COLO668 (cell line): ENCODE data around the gene WDR90.

Experiments used
- DNase-seq: peaks from one replicate; lab custom pipeline; 2025; ENCODE audit not compliant: unreplicated experiment; lab: John Stamatoyannopoulos, UW

The WDR90 gene

DNA sequence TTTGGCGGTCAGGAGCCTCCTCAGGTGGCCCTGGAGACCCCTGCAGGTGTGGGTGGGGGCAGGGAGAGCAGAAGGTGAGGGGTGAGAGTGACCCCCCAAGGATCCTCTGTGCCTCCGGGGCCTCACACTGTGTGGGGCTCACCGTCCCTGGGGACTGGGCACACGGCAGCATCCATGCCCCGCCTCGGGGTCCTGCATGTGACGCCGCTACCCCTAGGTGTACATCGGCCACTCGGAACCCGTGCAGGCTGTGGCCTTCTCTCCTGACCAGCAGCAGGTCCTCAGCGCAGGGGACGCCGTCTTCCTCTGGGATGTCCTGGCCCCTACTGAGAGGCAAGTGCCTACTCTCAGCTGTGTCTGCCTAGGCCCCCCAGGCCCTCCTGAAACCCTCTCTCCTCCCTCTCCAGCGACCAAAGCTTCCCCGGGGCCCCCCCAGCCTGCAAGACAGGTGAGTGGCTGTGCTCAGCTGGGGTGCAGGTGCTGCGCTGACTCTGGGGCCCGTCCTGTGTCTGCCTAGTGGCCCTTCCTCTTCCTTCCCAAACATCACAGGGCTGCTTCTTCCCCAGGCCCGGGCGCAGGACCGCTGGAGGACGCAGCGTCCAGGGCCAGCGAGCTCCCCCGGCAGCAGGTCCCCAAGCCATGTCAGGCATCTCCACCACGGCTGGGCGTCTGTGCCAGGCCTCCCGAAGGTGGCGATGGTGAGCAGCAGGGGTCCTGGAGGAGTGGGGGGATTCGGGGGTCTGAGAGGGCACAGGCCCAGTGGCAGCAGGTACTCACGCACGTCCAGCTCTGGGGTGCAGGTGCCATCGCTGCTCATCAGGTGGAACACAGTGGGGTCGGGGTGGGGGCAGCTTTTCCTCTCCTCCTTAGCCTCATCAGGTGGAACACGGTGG, 9.8 kb downstream of the WDR90 start:
- DNase-seq, result no peak

DNA sequence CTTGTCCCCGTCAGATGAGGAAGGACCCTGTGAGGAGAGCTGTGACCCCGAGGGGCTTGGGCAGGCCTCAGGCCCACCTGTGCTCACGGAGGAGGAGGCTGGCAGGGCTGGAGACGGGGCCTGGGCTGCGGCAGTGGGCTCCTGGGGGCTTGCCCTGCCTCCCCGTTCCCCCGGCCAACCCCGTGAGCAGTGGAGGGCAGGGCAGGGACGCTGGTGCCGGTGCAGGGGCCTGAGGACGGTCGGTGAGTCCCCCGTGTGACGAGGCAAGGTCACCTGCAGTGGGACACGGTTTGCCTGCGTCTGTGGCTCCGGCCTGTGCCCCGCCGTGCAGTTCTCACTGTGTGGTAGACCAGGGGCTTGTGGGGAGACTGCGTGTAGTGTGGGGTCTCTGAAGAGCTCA, 10.5 kb downstream of the WDR90 start:
- no peak for DNase-seq

GRCh38 chr16:660132-660458, 10.9 kb downstream of the WDR90 start:
- no peak for DNase-seq

GRCh38 chr16:660459-661183, 11.5 kb downstream of the WDR90 start:
- peak; percentile 79 for DNase-seq

DNA sequence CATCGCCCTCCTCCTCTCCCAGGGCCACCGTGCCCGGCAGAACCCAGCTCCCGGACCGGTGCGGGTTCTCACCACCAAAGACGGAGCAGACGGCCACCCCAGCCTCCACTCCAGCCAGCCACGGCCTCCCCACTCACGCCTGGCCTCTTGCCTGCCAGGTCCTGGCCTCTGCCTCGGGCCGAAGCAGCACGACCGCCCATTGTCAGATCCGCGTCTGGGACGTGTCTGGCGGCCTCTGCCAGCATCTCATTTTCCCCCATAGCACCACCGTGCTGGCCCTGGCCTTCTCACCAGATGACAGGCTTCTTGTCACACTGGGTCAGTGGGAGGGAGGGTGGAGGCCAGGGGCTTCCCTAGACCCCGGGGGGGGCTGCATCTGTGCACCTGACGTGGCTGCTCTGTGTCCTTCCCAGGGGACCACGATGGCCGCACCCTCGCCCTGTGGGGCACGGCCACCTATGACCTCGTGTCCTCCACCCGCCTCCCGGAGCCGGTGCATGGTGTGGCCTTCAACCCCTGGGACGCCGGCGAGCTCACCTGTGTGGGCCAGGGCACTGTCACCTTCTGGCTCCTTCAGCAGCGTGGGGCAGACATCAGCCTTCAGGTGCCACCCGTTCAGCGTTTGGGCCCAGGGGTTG, 12.1 kb downstream of the WDR90 start:
- no peak for DNase-seq

GRCh38 chr16:662095-662494, 12.9 kb downstream of the WDR90 start:
- DNase-seq, result no peak

- no peak for DNase-seq
These were observed 13.4 kb downstream of the WDR90 start for GRCh38 chr16:662597-662996.

DNA sequence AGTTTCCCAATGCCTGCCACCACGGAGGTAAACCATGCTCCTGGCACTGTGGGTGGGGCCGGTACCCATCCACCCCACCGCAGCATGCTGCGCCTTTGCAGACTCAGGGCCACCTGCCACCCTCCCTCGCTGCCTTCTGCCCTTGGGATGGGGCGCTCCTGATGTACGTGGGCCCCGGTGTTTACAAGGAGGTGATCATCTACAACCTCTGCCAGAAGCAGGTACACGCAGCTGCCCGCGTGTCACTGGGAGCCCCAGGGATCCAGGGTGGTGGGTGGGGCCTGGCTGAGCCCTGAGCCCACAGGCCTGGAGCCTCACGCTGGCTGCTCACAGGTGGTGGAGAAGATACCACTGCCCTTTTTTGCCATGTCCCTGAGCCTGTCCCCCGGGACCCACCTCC, 17.4 kb downstream of the WDR90 start:
- DNase-seq, result peak; percentile 39

GRCh38 chr16:667113-667779, 18.1 kb downstream of the WDR90 start:
- DNase-seq, result peak; percentile 30

DNA sequence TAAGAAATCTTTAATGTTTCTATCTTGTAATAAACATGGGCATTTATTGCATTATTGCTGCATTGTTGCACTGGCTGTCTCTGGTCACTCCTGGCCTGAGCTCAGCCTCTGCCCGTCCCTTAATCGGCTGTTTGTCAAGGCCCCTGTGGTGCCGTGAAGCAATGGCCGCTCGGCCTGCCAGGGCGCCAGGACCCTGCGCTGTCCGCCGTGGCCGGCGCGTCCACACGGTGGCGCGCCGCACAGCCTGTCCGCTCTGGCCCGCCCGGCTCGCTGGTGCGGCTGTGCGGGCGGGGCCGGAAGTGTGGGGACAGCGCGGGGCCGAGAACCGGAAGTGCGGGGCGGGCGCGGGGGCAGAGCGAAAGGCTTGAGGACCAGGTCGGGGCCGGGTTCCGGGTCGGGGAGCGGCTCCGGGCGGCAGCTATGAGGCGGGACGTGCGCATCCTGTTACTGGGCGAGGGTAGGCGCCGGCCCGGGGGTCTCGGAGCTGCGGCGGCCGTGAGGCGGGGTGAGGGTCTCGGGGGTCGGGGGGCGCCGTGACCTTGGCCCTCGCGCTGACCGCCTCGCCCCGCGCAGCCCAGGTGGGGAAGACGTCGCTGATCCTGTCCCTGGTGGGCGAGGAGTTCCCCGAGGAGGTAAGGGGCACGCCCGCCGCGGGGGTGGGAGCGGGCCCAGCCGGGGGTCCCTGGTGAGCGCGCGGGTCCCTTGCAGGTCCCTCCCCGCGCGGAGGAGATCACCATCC, 18.8 kb downstream of the WDR90 start, which contains the start of gene RHOT2:
Gene RHOT2, plus strand, starts transcription at position 353 of the 739 bp plus-strand sequence. Its CDS starts 68 bp downstream, at position 421.
- DNase-seq, result peak; percentile 97

DNA sequence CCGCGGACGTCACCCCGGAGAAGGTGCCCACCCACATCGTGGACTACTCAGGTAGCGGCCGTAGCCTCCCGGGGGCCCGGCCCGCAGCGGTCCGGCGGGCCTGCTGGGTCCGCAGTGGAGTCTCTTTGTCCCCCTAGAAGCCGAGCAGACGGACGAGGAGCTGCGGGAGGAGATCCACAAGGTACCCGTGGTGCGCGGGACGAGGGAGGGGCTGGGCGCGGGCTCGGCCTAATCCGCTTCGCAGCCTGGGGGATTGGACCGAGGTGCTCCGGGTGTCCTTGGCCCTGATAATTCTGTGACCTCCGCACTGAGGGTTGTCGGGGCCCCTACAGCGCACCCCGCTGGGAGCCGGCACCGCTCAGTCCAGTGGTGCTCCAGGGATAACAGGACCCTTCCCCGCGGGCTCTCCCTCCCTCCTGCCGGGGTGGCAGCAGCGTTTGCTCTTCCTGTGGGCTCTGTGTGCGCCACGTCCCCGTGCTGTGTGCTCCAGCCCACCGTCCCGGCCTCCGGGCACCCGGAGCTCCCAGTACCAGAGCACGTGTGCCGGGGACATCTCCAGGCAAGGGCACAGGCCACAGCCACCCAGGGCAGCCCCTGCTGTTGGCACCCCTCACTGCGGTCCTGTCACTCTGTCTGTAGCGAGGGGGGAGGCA, 19.5 kb downstream of the WDR90 start:
- DNase-seq, result peak; percentile 34

DNA sequence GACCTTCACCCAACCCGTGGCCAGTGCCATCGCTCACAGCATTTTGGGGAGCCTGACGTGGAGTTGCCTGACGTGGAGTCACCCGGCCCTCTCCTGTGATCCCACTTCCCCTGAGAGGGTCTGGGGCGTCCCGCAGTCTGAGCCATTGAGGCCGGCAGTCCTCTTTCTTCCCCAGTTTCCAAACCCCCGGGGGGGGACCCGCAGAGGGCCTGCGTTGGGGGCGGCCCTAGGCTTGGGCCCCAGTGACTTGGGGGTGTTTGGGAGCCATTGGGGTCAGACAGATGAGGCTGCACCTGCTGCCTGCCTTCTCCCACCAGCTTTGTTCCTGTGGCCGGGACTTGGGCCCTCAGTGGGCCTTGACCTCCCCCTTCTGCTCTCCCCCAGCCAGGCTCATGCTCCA, 20.5 kb downstream of the WDR90 start:
- no peak for DNase-seq

DNA sequence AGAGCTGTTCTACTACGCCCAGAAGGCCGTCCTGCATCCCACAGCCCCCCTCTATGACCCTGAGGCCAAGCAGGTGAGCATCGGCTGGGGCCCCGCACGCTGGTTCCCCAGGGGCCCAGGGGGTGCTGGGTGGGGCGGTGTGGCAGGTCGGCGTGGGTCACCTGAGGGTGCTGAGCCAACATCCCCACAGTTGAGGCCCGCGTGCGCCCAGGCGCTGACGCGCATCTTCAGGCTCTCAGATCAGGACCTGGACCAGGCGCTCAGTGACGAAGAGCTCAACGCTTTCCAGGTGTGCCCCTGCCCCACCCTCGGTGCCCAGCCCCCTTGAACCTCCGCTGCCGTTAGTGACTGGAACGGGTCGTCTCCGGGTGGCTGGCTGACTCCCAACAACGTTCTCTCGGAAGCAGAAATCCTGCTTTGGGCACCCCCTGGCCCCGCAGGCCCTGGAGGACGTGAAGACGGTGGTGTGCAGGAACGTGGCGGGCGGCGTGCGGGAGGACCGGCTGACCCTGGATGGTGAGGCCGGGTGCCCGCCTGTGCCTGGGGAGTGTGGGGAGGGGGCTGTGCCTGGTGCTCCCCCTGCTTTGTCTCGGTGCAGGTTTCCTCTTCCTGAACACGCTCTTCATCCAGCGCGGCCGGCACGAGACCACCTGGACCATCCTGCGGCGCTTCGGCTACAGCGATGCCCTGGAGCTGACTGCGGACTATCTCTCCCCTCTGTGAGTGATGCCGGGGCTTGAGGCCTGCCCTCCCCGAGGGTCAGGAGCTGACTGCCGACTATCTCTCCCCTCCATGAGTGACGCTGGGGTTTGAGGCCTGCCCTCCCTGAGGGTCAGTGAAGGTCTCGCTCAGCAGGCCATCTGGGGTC, 21.6 kb downstream of the WDR90 start:
- no peak for DNase-seq

DNA sequence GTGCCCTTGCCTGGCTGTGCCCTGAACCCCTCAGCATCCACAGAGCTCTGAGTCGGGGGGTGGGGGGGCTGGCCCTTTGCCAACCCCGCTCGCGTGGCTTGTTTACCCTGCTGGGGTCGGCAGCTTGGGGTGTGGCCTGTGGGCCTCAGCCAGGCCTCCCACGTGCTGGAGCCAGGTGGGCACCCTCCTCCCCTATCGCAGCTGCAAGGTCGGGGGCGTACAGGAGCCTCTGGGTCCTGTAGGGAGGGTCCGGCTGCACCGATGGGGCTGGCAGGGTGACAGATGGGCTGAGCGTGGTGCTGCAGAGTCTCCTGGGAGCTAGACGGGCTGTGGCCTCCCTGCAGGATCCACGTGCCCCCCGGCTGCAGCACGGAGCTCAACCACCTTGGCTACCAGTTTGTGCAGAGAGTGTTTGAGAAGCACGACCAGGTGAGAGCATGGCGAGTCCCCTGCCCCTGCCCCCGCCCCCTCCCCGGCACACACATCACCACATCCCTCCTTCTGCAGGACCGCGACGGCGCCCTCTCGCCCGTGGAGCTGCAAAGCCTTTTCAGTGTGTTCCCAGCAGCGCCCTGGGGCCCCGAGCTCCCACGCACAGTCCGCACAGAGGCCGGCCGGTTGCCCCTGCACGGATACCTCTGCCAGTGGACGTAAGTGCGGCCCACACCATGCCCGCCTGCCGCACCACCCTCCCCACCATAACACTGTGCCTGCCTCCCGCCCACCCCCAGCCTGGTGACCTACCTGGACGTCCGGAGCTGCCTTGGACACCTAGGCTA, 22.4 kb downstream of the WDR90 start:
- DNase-seq, result no peak

GRCh38 chr16:672371-672770, 23.2 kb downstream of the WDR90 start:
- DNase-seq, result no peak

- DNase-seq, result no peak
These were observed 23.7 kb downstream of the WDR90 start for GRCh38 chr16:672851-673250.

DNA sequence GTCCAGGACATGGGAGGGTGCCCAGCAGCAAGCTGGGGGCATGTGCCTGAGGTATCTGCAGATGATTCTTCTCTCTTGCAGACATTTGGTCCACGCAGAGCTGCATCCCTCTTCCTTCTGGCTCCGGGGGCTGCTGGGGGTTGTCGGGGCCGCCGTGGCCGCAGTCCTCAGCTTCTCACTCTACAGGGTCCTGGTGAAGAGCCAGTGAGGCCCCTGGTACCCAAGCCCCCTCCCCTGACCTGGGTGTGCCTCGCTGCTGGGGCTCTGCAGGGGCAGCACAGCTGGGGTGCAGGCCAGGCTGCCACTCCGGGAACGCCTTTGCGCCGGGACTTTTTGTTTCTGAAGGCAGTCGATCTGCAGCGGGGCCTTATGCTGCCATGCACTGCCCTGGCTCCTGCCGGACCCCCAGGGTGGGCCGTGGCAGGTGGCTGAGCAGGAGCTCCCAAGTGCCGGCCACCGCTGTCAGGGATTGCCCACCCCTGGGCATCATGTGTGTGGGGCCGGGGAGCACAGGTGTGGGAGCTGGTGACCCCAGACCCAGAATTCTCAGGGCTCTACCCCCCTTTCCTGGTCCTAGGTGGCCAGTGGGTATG, 24.3 kb downstream of the WDR90 start:
- DNase-seq, result no peak
